H1 (cell line): Measurements from ENCODE around the gene ERO1B. TPM values are rescaled to one million over a fixed set of nuclear protein-coding genes. Genes with fewer than 3 reads are reported as not detected.

Source experiments
- CTCF ChIA-PET: fragments of 300-600 bp; sonication (Branson Sonifier 250); formaldehyde crosslinking; loops from one replicate; lab custom pipeline; 2021; ENCODE audit not compliant: partially characterized antibody; lab: Charles Lee
- POLR2A ChIA-PET: fragments of 300-600 bp; sonication (Branson Sonifier 250); formaldehyde crosslinking; loops from one replicate; lab custom pipeline; 2021; ENCODE audit warnings: inconsistent platforms; ENCODE audit not compliant: partially characterized antibody; lab: Charles Lee
- DNase-seq, 2 experiments: peaks; one replicate each; pipeline versions ENCODE4 v3.0.0 to v3.0.0-alpha.2; 2010 to 2022; ENCODE audit warnings: low spot score in 2 of 2, low read depth in 1 of 2, mixed read lengths in 1 of 2
- FAIRE-seq: peaks from 2 replicates; lab custom pipeline; 2011; peaks lifted over from hg19 to GRCh38; lab: Jason Lieb, UNC
- H2AFZ ChIP-seq: 2 replicates; pipeline ENCODE4 v1.8.1; 2012; ENCODE audit warnings: low read length, inconsistent platforms
- H2AK5ac ChIP-seq: 2 replicates; pipeline ENCODE4 v1.6.1; 2013; ENCODE audit warnings: low read depth, low read length
- H2BK120ac ChIP-seq: replicated peaks from 2 replicates; pipeline ENCODE3; 2013; ENCODE audit warnings: low read depth, low read length, inconsistent platforms
- H2BK12ac ChIP-seq: 2 replicates; pipeline ENCODE4 v1.6.1; 2013; ENCODE audit warnings: low read depth, low read length
- H2BK15ac ChIP-seq: 2 replicates; pipeline ENCODE4 v1.6.1; 2013; ENCODE audit warnings: low read length
- H2BK20ac ChIP-seq: 2 replicates; pipeline ENCODE4 v1.6.1; 2013; ENCODE audit warnings: low read length
- H2BK5ac ChIP-seq: 2 replicates; pipeline ENCODE4 v1.6.1; 2013; ENCODE audit warnings: low read depth, low read length
- H3K14ac ChIP-seq: 2 replicates; pipeline ENCODE4 v1.6.1; 2013; ENCODE audit warnings: inconsistent platforms; ENCODE audit not compliant: insufficient read length
- H3K18ac ChIP-seq: 2 replicates; pipeline ENCODE4 v1.6.1; 2013; ENCODE audit warnings: low read length; ENCODE audit errors: extremely low read depth
- H3K23ac ChIP-seq: 2 replicates; pipeline ENCODE4 v1.6.1; 2013; ENCODE audit warnings: inconsistent platforms; ENCODE audit not compliant: insufficient read length
- H3K23me2 ChIP-seq: 2 replicates; pipeline ENCODE4 v1.6.1; 2013; ENCODE audit warnings: low read depth, low read length
- H3K27ac ChIP-seq: 2 replicates; pipeline ENCODE4 v1.6.1; 2011; ENCODE audit warnings: low read depth, low read length, inconsistent platforms
- H3K27me3 ChIP-seq, 4 experiments: replicated peaks in 1 of 4; 1 replicate in 1 of 4; 2 replicates in 3 of 4; pipeline versions ENCODE4 v1.6.1 to v1.8.1; 2011 to 2013; ENCODE audit warnings: low read length in 3 of 4, mild to moderate bottlenecking in 3 of 4, inconsistent platforms in 2 of 4, mixed read lengths in 2 of 4, moderate library complexity in 1 of 4; ENCODE audit not compliant: control insufficient read depth in 3 of 4, insufficient read depth in 3 of 4; ENCODE audit errors: extremely low read depth in 1 of 4
- H3K36me3 ChIP-seq, 4 experiments: 2 replicates each; pipeline versions ENCODE4 v1.6.1 to v1.8.1; 2011 to 2013; ENCODE audit warnings: mild to moderate bottlenecking in 4 of 4, low read length in 3 of 4, moderate library complexity in 2 of 4, control low read depth in 1 of 4, inconsistent platforms in 1 of 4; ENCODE audit not compliant: insufficient read depth in 4 of 4, control insufficient read depth in 2 of 4
- H3K4ac ChIP-seq: replicated peaks from 2 replicates; pipeline ENCODE3; 2013; ENCODE audit warnings: low read length, low read depth, mixed read lengths, inconsistent platforms; ENCODE audit not compliant: insufficient read length
- H3K4me1 ChIP-seq, 4 experiments: replicated peaks in 1 of 4; 1 replicate in 1 of 4; 2 replicates in 3 of 4; pipeline versions ENCODE4 v1.6.1 to v1.8.1; 2011 to 2013; ENCODE audit warnings: low read length in 3 of 4, inconsistent platforms in 2 of 4, mixed read lengths in 1 of 4; ENCODE audit not compliant: insufficient read depth in 4 of 4, control insufficient read depth in 3 of 4
- H3K4me2 ChIP-seq, 2 experiments: 2 replicates each; pipeline versions ENCODE4 v1.6.1 to v1.8.1; 2011 to 2013; ENCODE audit warnings: low read depth in 2 of 2, low read length in 2 of 2, control low read depth in 1 of 2, inconsistent platforms in 1 of 2, mild to moderate bottlenecking in 1 of 2; ENCODE audit not compliant: insufficient read depth in 1 of 2
- H3K4me3 ChIP-seq, 4 experiments: fragments of 200-600, 300-600 bp in 1 of 4; sonication (generic), shearing (Covaris generic), sonication (Bioruptor Twin) in 1 of 4; 2 replicates each; pipeline versions ENCODE4 v1.5.1 to v1.8.1; 2011 to 2016; ENCODE audit warnings: low read length in 4 of 4, low read depth in 3 of 4, control low read depth in 2 of 4, inconsistent platforms in 2 of 4, mild to moderate bottlenecking in 2 of 4, mixed read lengths in 1 of 4, moderate library complexity in 1 of 4; ENCODE audit not compliant: insufficient read depth in 2 of 4; ENCODE audit errors: extremely low read depth in 1 of 4
- H3K56ac ChIP-seq: replicated peaks from 2 replicates; pipeline ENCODE3; 2013; ENCODE audit warnings: low read depth, mild to moderate bottlenecking, mixed read lengths, low read length, inconsistent platforms; ENCODE audit not compliant: insufficient read length
- H3K79me1 ChIP-seq: 2 replicates; pipeline ENCODE4 v1.6.1; 2013; ENCODE audit warnings: low read depth, low read length, control low read depth
- H3K79me2 ChIP-seq, 2 experiments: 2 replicates each; pipeline versions ENCODE4 v1.6.1 to v1.8.1; 2012 to 2013; ENCODE audit warnings: low read length in 2 of 2, mild to moderate bottlenecking in 2 of 2, inconsistent platforms in 1 of 2; ENCODE audit not compliant: insufficient read depth in 2 of 2, control insufficient read depth in 1 of 2
- H3K9ac ChIP-seq, 4 experiments: replicated peaks in 1 of 4; 1 replicate in 1 of 4; 2 replicates in 3 of 4; pipeline versions ENCODE4 v1.6.1 to v1.8.1; 2011 to 2013; ENCODE audit warnings: low read depth in 3 of 4, low read length in 3 of 4, control low read depth in 2 of 4, mild to moderate bottlenecking in 2 of 4, moderate library complexity in 2 of 4, inconsistent platforms in 1 of 4; ENCODE audit errors: extremely low read depth in 1 of 4
- H3K9me3 ChIP-seq, 2 experiments: 2 replicates each; pipeline versions ENCODE4 v1.6.1 to v1.8.1; 2012 to 2013; ENCODE audit warnings: mild to moderate bottlenecking in 2 of 2, moderate library complexity in 2 of 2, control low read depth in 1 of 2, inconsistent platforms in 1 of 2, low read depth in 1 of 2, low read length in 1 of 2, mixed read lengths in 1 of 2; ENCODE audit not compliant: insufficient read depth in 2 of 2
- H4K20me1 ChIP-seq, 2 experiments: replicated peaks in 1 of 2; 2 replicates each; pipeline versions ENCODE3 to v1.8.1; 2011 to 2013; ENCODE audit warnings: inconsistent platforms in 2 of 2, low read length in 2 of 2, mild to moderate bottlenecking in 1 of 2; ENCODE audit not compliant: insufficient read depth in 2 of 2, control insufficient read depth in 1 of 2
- H4K5ac ChIP-seq: 2 replicates; pipeline ENCODE4 v1.6.1; 2013; ENCODE audit warnings: low read length, low read depth, mixed read lengths, inconsistent platforms; ENCODE audit not compliant: insufficient read length
- H4K8ac ChIP-seq: 2 replicates; pipeline ENCODE4 v1.8.0; 2013; ENCODE audit warnings: mild to moderate bottlenecking, moderate library complexity, low read length, inconsistent platforms; ENCODE audit not compliant: insufficient read depth; ENCODE audit errors: extremely low read depth
- H4K91ac ChIP-seq: replicated peaks from 2 replicates; pipeline ENCODE3; 2013; ENCODE audit warnings: low read length, mixed read lengths, inconsistent platforms; ENCODE audit not compliant: insufficient read length
- TAF1 ChIP-seq: IDR thresholded peaks from 2 replicates; pipeline ENCODE4 v1.6.1; 2011; ENCODE audit warnings: mild to moderate bottlenecking, low read depth, low read length
- USF2 ChIP-seq: IDR thresholded peaks from 2 replicates; pipeline ENCODE4 v1.6.1; 2011; ENCODE audit warnings: low read length, improper control_type of control experiment
- WGBS, 2 experiments: shearing (Covaris generic) in 1 of 2; methylation state at CpG; one replicate each; pipeline versions ENCODE4 v1.1.6 to v1.1.7; 2013 to 2015; ENCODE audit warnings: low lambda C conversion rate in 2 of 2, mixed read lengths in 2 of 2, inconsistent platforms in 1 of 2, low coverage in 1 of 2, missing lambda C conversion rate in 1 of 2; ENCODE audit not compliant: insufficient replicate concordance in 2 of 2, insufficient coverage in 1 of 2, insufficient read length in 1 of 2; ENCODE audit errors: extremely low coverage in 1 of 2, missing lambda C conversion rate in 1 of 2; 5-methylcytosine and 5-hydroxymethylcytosine counted together
- polyA plus RNA-seq, 7 experiments: library from polyadenylated mRNA; depleted of rRNA in 3 of 7; stranded (reverse) in 5 of 7; unstranded in 2 of 7; fragments of >200 nt in 5 of 7; fragments of 200-250 nt in 2 of 7; gene quantifications; 1 replicate in 5 of 7; 2 replicates in 1 of 7; 4 replicates in 1 of 7; pipeline versions ENCODE4 v1.2.1 to v1.2.3, GENCODE V29; 2011 to 2013; ENCODE audit warnings: missing spikeins in 2 of 7, mixed read lengths in 2 of 7
- total RNA-seq: library from RNA; stranded (reverse); fragmentation: NEBNext Ultra II Directional; extraction: Animal tissue kit (Norgen Biotek cat#: 25700); gene quantifications from 2 replicates; pipeline ENCODE4 v1.2.1, GENCODE V29; 2021

The ERO1B gene
- total and polyA plus RNA-seq, 2 of the 8 experiments (the other 6 are each of a cell fraction or from before 2014, with no cell fraction given): 0.74 to 5.6 TPM

DNA sequence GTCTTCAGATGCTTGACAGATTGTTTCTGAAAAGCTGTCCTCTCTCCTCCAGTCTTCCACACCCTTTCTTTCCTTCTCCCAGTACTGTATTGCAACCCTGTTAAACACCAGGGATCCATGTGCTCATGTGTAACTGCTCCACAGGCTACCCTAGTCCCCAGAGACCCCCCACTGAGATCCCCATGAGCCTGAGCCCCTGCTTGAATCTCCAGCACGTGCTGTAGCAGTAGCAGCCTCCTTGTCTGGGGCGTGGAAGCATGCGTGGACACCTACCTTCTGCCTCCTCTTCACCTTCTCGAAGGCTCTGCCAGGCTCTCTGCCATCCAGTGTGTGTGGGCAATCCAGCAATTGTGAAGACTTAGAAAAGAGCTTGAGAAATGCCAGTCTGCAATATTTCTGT lies 114.2 kb downstream of the ERO1B start:
- FAIRE-seq: no peak
- H3K23ac ChIP-seq: no peak overlapping the region
- peaks cover 0 to 3% of the 10 kb centered on the region in 2 experiments; a peak in 1 of 4 replicates for H3K9me3 ChIP-seq
- H3K36me3 ChIP-seq: no peaks in the 10 kb centered on the region
- no peak overlapping the region for H2BK5ac ChIP-seq
- POLR2A ChIA-PET: no interaction called here
- H3K27me3 ChIP-seq: no peaks in the 10 kb centered on the region
- no peak overlapping the region for H3K27ac ChIP-seq
- H2BK120ac ChIP-seq: no peak overlapping the region
- H2AK5ac ChIP-seq: no peak overlapping the region
- no peaks in the 10 kb centered on the region; the same call in 1 of the 2 replicates for H3K23me2 ChIP-seq
- CTCF ChIA-PET: interaction anchor here (0.7 to 1.7 kb wide), 3 partner anchors 9 to 30 kb away, joined by 3 to 5 read pairs (median 3); no protein-coding TSS in a partner anchor
- no peak for DNase-seq
- no peak overlapping the region for H2BK12ac ChIP-seq
- no peak overlapping the region for H2AFZ ChIP-seq
- WGBS, 2 experiments: 88% methylated on average over 4 of the region's 4 CpGs; no CpG with 5 or more reads in 1 of the 2 experiments
- no peaks in the 10 kb centered on the region for H3K4me1 ChIP-seq
- no peak overlapping the region for H3K18ac ChIP-seq
- no peak overlapping the region for H3K4me3 ChIP-seq
- H4K91ac ChIP-seq: no peak overlapping the region
- no peak overlapping the region for H2BK15ac ChIP-seq
- no peak overlapping the region for H3K9ac ChIP-seq
- H3K56ac ChIP-seq: no peak overlapping the region
- no peak overlapping the region for H3K4ac ChIP-seq
- no peak overlapping the region for H4K5ac ChIP-seq
- peaks cover 0 to 4% of the 10 kb centered on the region in 2 experiments for H4K20me1 ChIP-seq
- no peak overlapping the region for H4K8ac ChIP-seq
- no peak overlapping the region for H2BK20ac ChIP-seq
- no peaks in the 10 kb centered on the region for H3K79me1 ChIP-seq
- no peak overlapping the region for H3K14ac ChIP-seq
- H3K4me2 ChIP-seq: no peak overlapping the region
- TF ChIP-seq USF2 (no peak), TAF1 (no peak)
- no peaks in the 10 kb centered on the region for H3K79me2 ChIP-seq
